GM21737 (cell line): ENCODE data around the gene ZNF385B.

Source experiments
- ATAC-seq: cut with Tn5 transposase; IDR thresholded peaks from one replicate; pipeline ENCODE4 v1.9.1; 2021; ENCODE audit warnings: mild to moderate bottlenecking, moderate library complexity; ENCODE audit not compliant: unreplicated experiment

ZNF385B gene

GRCh38 chr2:179751163-179751809 is 110.1 kb downstream of the ZNF385B start:
- ATAC-seq, result no peak

- no peak for ATAC-seq
Observed at GRCh38 chr2:179749210-179749609, 112.2 kb downstream of the ZNF385B start.

- ATAC-seq, result no peak
Observed at GRCh38 chr2:179746981-179747380, 114.4 kb downstream of the ZNF385B start.

GRCh38 chr2:179745635-179746256 is 115.7 kb downstream of the ZNF385B start:
- no peak for ATAC-seq

- no peak for ATAC-seq
Observed at GRCh38 chr2:179744401-179744800, 117.0 kb downstream of the ZNF385B start.

GRCh38 chr2:179741317-179741716 is 120.1 kb downstream of the ZNF385B start:
- no peak for ATAC-seq

GRCh38 chr2:179729966-179730365 is 131.4 kb downstream of the ZNF385B start:
- no peak for ATAC-seq

GRCh38 chr2:179726461-179727180 is 134.8 kb downstream of the ZNF385B start:
- no peak for ATAC-seq

GRCh38 chr2:179724403-179724802 is 137.0 kb downstream of the ZNF385B start:
- ATAC-seq, result no peak

- no peak for ATAC-seq
Observed at GRCh38 chr2:179720173-179720772, 141.1 kb downstream of the ZNF385B start.

- no peak for ATAC-seq
Observed at GRCh38 chr2:179715871-179716270, 145.5 kb downstream of the ZNF385B start.

GRCh38 chr2:179715196-179715595 is 146.2 kb downstream of the ZNF385B start:
- ATAC-seq, result no peak

GRCh38 chr2:179712825-179713224 is 148.6 kb downstream of the ZNF385B start:
- ATAC-seq, result no peak

GRCh38 chr2:179711375-179711774 is 150.0 kb downstream of the ZNF385B start:
- no peak for ATAC-seq

GRCh38 chr2:179703702-179704101 is 157.7 kb downstream of the ZNF385B start:
- no peak for ATAC-seq

- ATAC-seq, result no peak
Observed at GRCh38 chr2:179702912-179703311, 158.5 kb downstream of the ZNF385B start.

- no peak for ATAC-seq
Observed at GRCh38 chr2:179701524-179702110, 159.8 kb downstream of the ZNF385B start.

GRCh38 chr2:179695486-179695885 is 165.9 kb downstream of the ZNF385B start:
- no peak for ATAC-seq

GRCh38 chr2:179694963-179695362 is 166.4 kb downstream of the ZNF385B start:
- ATAC-seq, result no peak

GRCh38 chr2:179692610-179693009 is 168.8 kb downstream of the ZNF385B start:
- no peak for ATAC-seq

- ATAC-seq, result no peak
Observed at GRCh38 chr2:179692043-179692442, 169.4 kb downstream of the ZNF385B start.
